ENCODE results near the gene DYRK1B. TPM values are rescaled to one million over a fixed set of nuclear protein-coding genes. Genes with fewer than 3 reads are reported as not detected.

The DYRK1B gene
- total RNA-seq, 2 experiments from 2014 or later: 5.4 to 7.0 TPM

- Mint-ChIP-seq H3K9me3 (no peaks in the 10 kb centered on the region), H3K27me3 (no peaks in the 10 kb centered on the region), H3K27ac (no peak overlapping the region), H3K36me3 (ENCODE audit: low read depth) (peaks cover 6% of the 10 kb centered on the region), H3K4me1 (ENCODE audit: low read depth) (peaks cover 17% of the 10 kb centered on the region), H3K4me3 (no peak overlapping the region)
- TF ChIP-seq CTCF (IDR thresholded peaks at IDR 0.05): no peak
- intact Hi-C loops (cut with micrococcal nuclease): no loop called here
- ATAC-seq (no peak), DNase-seq (no peak)
- ChIA-PET POLR2A (interaction anchor here (0.7 to 1.3 kb wide), 2 partner anchors 13 to 399 kb away, joined by 3 to 5 read pairs; partner anchors contain the start of gene DYRK1B), CTCF (interaction anchor here (2.1 kb wide), 1 partner anchor 28 kb away, joined by 11 read pairs; no protein-coding TSS in a partner anchor)
These were observed 13.3 kb downstream of the DYRK1B start for GRCh38 chr19:39820696-39821095.

- Mint-ChIP-seq H3K27ac (no peak overlapping the region), H3K27me3 (no peaks in the 10 kb centered on the region), H3K4me1 (ENCODE audit: low read depth) (peaks cover 17% of the 10 kb centered on the region), H3K36me3 (ENCODE audit: low read depth) (peaks cover 6% of the 10 kb centered on the region), H3K9me3 (no peaks in the 10 kb centered on the region), H3K4me3 (no peak overlapping the region)
- DNase-seq (no peak), ATAC-seq (no peak)
- intact Hi-C loops (cut with micrococcal nuclease): no loop called here
- ChIA-PET POLR2A (interaction anchor here (0.9 kb wide), 1 partner anchor 9 kb away, joined by 3 read pairs; no protein-coding TSS in a partner anchor), CTCF (interaction anchor here (2.1 kb wide), 1 partner anchor 27 kb away, joined by 11 read pairs; no protein-coding TSS in a partner anchor)
- TF ChIP-seq CTCF (IDR thresholded peaks at IDR 0.05): no peak
These were observed 14.2 kb downstream of the DYRK1B start for GRCh38 chr19:39819786-39820185.

GRCh38 chr19:39818626-39819097, 15.3 kb downstream of the DYRK1B start:
- peaks cover 6% of the 10 kb centered on the region for H3K36me3 Mint-ChIP-seq (ENCODE audit: low read depth)
- H3K4me1 Mint-ChIP-seq (ENCODE audit: low read depth): peaks cover 17% of the 10 kb centered on the region
- H3K9me3 Mint-ChIP-seq: no peaks in the 10 kb centered on the region
- peak; percentile 58 for ATAC-seq
- no peaks in the 10 kb centered on the region for H3K27me3 Mint-ChIP-seq
- ChIA-PET CTCF (interaction anchor here (1.2 to 1.8 kb wide), 2 partner anchors 26 kb away, joined by 3 to 4 read pairs; no protein-coding TSS in a partner anchor), POLR2A (interaction anchor here (0.9 to 1.4 kb wide), 2 partner anchors 8 to 27 kb away, joined by 3 read pairs; no protein-coding TSS in a partner anchor)
- intact Hi-C loops (cut with micrococcal nuclease): no loop called here
- TF ChIP-seq CTCF (IDR thresholded peaks at IDR 0.05): no peak
- H3K27ac Mint-ChIP-seq: no peak overlapping the region
- DNase-seq: no peak
- H3K4me3 Mint-ChIP-seq: no peak overlapping the region

- Mint-ChIP-seq H3K9me3 (no peaks in the 10 kb centered on the region), H3K4me3 (no peak overlapping the region), H3K4me1 (ENCODE audit: low read depth) (peaks cover 17% of the 10 kb centered on the region), H3K27ac (no peak overlapping the region), H3K36me3 (ENCODE audit: low read depth) (peaks cover 6% of the 10 kb centered on the region), H3K27me3 (no peaks in the 10 kb centered on the region)
- intact Hi-C loops (cut with micrococcal nuclease): no loop called here
- CTCF ChIA-PET: interaction anchor here (1.2 to 1.8 kb wide), 2 partner anchors 25 to 27 kb away, joined by 3 to 4 read pairs; no protein-coding TSS in a partner anchor
- ATAC-seq: no peak
- POLR2A ChIA-PET: interaction anchor here (1.4 kb wide), 1 partner anchor 27 kb away, joined by 3 read pairs; no protein-coding TSS in a partner anchor
- DNase-seq: no peak
- no peak for TF ChIP-seq CTCF (IDR thresholded peaks at IDR 0.05)
These were observed 15.9 kb downstream of the DYRK1B start for GRCh38 chr19:39817888-39818561.
